Left lung (tissue), 10 donors: ENCODE results near the gene SH2D5. TPM values are rescaled to one million over a fixed set of nuclear protein-coding genes. Genes with fewer than 3 reads are reported as not detected.

ENCODE experiments used
- ATAC-seq: fragments of 200-7000 bp; cut with Tn5 transposase; one replicate; pipeline ENCODE4 v1.9.1; 2020; ENCODE audit warnings: moderate library complexity
- DNase-seq, 4 donors: peaks; one replicate each; pipeline ENCODE4 v3.0.0-alpha.2; 2013 to 2020
- H3K27ac ChIP-seq, 2 donors: fragments of 200-600 bp; sonication (generic) in 1 of 2; one replicate each; pipeline versions ENCODE4 v1.5.0 to v1.8.0; 2020 to 2021
- H3K27me3 ChIP-seq, 2 donors: fragments of 200-600 bp; sonication (generic) in 1 of 2; one replicate each; pipeline versions ENCODE4 v1.5.0 to v1.8.0; 2020 to 2021
- H3K36me3 ChIP-seq, 2 donors: fragments of 200-600 bp; sonication (generic) in 1 of 2; one replicate each; pipeline versions ENCODE4 v1.5.0 to v1.8.0; 2020 to 2021
- H3K4me1 ChIP-seq, 2 donors: fragments of 200-600 bp; one replicate each; pipeline ENCODE4 v1.8.0; 2021
- H3K4me3 ChIP-seq, 2 donors: fragments of 200-600 bp; sonication (generic) in 1 of 2; one replicate each; pipeline versions ENCODE4 v1.5.0 to v1.8.0; 2020 to 2021; ENCODE audit warnings: mild to moderate bottlenecking in 1 of 2
- H3K9me3 ChIP-seq, 2 donors: fragments of 200-600 bp; sonication (generic) in 1 of 2; one replicate each; pipeline versions ENCODE4 v1.5.0 to v1.8.0; 2020 to 2021
- CTCF ChIP-seq, 2 donors: fragments of 200-600 bp; sonication (generic) in 1 of 2; IDR thresholded peaks; one replicate each; pipeline versions ENCODE4 v1.5.0 to v1.8.0; 2021; ENCODE audit warnings: antibody characterized with exemption in 2 of 2
- intact Hi-C, 2 donors: fragments of 100-400 bp; cut with DNase I; formaldehyde crosslinking; loops; one replicate each; pipeline versions ENCODE4 v1.11.2 to v1.14.2; 2022
- polyA plus RNA-seq, 6 donors: library from polyadenylated mRNA; unstranded; fragments of 120-200 nt; gene quantifications; one replicate each; pipeline ENCODE4 v1.2.1, GENCODE V29; 2013; ENCODE audit not compliant: insufficient read length in 6 of 6
- total RNA-seq, 2 donors: library from RNA; stranded (reverse); fragmentation: NEBNext Ultra II Directional; extraction: Animal tissue kit (Norgen Biotek cat#: 25700); gene quantifications; one replicate each; pipeline ENCODE4 v1.2.1, GENCODE V29; 2021
- donor health status: DM: no; HTN: yes; CAD: no.
- donor health status: DM: no; HTN: no; CAD: no.

Gene SH2D5
- total and polyA plus RNA-seq, 8 donors, result 0.06 to 1.8 (median 0.12) TPM; not detected in 1

DNA sequence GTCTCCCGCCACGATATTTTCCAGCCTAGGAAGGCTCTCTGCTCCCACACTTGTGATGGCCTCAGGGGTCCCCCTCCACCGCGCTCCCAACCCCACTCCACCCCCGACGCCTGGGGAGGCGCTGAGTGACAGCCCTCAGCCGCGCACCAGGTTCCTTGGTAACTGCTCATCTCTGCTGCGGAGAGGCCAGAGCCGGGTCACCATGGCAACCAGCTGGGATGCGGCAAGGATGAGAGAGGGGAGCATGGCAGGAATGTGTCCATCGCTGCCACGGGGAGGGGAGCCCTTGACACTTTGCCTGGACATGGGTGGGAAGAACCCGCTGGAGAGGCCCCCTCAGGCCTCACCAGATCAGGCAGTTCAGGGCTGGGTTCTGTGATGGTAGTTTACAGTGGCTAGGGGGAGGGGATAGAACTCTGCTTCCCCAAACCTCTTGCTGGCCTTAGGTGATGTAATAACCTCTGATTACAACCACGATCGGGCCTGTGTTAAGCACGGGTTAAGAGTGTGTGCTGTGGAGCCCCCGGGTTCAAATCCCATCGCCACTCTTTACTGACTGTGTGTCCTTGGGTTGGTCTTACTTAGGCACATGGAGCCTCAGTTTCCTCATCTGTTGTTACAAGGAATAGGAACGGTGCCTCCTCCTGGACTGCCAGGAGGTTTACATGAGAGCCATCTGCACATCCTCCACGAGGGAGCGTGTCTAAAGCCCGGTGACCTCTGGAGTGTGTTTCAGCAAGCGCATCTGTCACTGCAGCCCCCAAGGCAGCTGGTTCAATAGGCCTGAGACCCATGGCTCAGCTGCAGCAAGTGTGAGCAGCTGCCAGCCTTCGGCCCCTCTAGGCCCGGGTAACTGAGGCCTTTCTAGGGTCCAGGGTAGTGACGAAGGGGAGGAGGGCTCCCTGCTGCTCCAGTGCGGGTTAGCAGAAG is 21.0 kb downstream of the SH2D5 start:
- peaks cover 0 to 35% of the 10 kb centered on the region in 2 donors for H3K27me3 ChIP-seq
- H3K9me3 ChIP-seq, result no peaks in the 10 kb centered on the region
- DNase-seq (no peak), ATAC-seq (no peak)
- no peak overlapping the region for H3K4me3 ChIP-seq
- intact Hi-C loops, result no loop called here
- no peaks in the 10 kb centered on the region for H3K36me3 ChIP-seq
- TF ChIP-seq CTCF (IDR thresholded peaks at IDR 0.05), result no peak
- H3K4me1 ChIP-seq, result no peaks in the 10 kb centered on the region
- no peak overlapping the region for H3K27ac ChIP-seq

GRCh38 chr1:20710469-20711284 is 21.8 kb downstream of the SH2D5 start:
- peaks cover 0 to 26% of the 10 kb centered on the region in 2 donors for H3K27me3 ChIP-seq
- H3K9me3 ChIP-seq, result no peaks in the 10 kb centered on the region
- intact Hi-C loops, result no loop called here
- H3K4me3 ChIP-seq, result no peak overlapping the region
- ATAC-seq (no peak), DNase-seq (no peak)
- TF ChIP-seq CTCF (IDR thresholded peaks at IDR 0.05), result no peak
- no peaks in the 10 kb centered on the region for H3K36me3 ChIP-seq
- no peaks in the 10 kb centered on the region for H3K4me1 ChIP-seq
- no peak overlapping the region for H3K27ac ChIP-seq

- DNase-seq (no peak), ATAC-seq (no peak)
- intact Hi-C loops, result no loop called here
- Histone ChIP-seq H3K9me3 (no peaks in the 10 kb centered on the region), H3K27me3 (peaks cover 0 to 18% of the 10 kb centered on the region in 2 donors), H3K4me1 (no peaks in the 10 kb centered on the region), H3K27ac (no peak overlapping the region), H3K36me3 (no peaks in the 10 kb centered on the region), H3K4me3 (no peak overlapping the region)
- no peak for TF ChIP-seq CTCF (IDR thresholded peaks at IDR 0.05)
These were observed 22.6 kb downstream of the SH2D5 start for GRCh38 chr1:20709868-20710267.

DNA sequence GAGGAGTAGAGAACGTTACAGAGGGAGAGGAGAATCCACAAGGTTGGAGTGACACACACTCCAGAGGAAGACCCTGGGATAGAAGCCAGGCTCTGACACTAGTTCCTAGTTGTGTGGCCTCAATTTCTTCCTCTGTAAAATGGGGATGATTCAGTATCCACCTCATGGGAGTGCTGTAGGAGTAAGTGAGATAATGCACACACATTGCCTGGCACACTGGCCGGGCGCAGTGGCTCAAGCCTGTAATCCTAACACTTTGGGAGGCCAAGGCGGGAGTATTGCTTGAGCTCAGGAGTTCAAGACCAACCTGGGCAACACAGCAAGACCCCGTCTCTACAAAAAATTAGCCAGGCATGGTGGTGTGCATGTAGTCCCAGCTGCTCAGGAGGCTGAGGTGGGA is 23.6 kb downstream of the SH2D5 start:
- H3K27ac ChIP-seq, result no peak overlapping the region
- H3K9me3 ChIP-seq, result no peaks in the 10 kb centered on the region
- no peak overlapping the region for H3K4me3 ChIP-seq
- ATAC-seq (no peak), DNase-seq (no peak)
- H3K4me1 ChIP-seq, result no peaks in the 10 kb centered on the region
- TF ChIP-seq CTCF (IDR thresholded peaks at IDR 0.05), result no peak
- H3K27me3 ChIP-seq, result peaks cover 0 to 18% of the 10 kb centered on the region in 2 donors
- intact Hi-C loops, result no loop called here
- no peaks in the 10 kb centered on the region for H3K36me3 ChIP-seq

GRCh38 chr1:20708057-20708456 is 24.4 kb downstream of the SH2D5 start:
- Histone ChIP-seq H3K27ac (no peak overlapping the region), H3K9me3 (no peaks in the 10 kb centered on the region), H3K4me1 (no peaks in the 10 kb centered on the region), H3K27me3 (peaks cover 0 to 12% of the 10 kb centered on the region in 2 donors), H3K36me3 (no peaks in the 10 kb centered on the region), H3K4me3 (no peak overlapping the region)
- no peak for ATAC-seq
- intact Hi-C loops, result no loop called here
- TF ChIP-seq CTCF (IDR thresholded peaks at IDR 0.05), result no peak
- DNase-seq, result no peak
